ENCODE measurements around the gene TAPT1. TPM values are rescaled to one million over a fixed set of nuclear protein-coding genes. Genes with fewer than 3 reads are reported as not detected.

The TAPT1 gene
- total RNA-seq, 1 experiment from 2014 or later, result 11.1 TPM

- H4K20me1 ChIP-seq (ENCODE audit: control insufficient read depth, insufficient read depth, insufficient read length), result peaks cover 4% of the 10 kb centered on the region
- no peaks in the 10 kb centered on the region for H3K4me1 ChIP-seq (ENCODE audit: insufficient read depth, low read length)
- H3K4ac ChIP-seq (ENCODE audit: low read depth, low read length), result no peak overlapping the region
- TF ChIP-seq CTCF (conservative IDR thresholded peaks at IDR 0.05), result no peak
- H3K27me3 ChIP-seq (ENCODE audit: insufficient read depth, low read length), result no peaks in the 10 kb centered on the region
- no peak overlapping the region for H4K5ac ChIP-seq (ENCODE audit: insufficient read length, low read depth, low read length)
- H2AK5ac ChIP-seq (ENCODE audit: insufficient read length, low read length), result no peak overlapping the region
- H3T11ph ChIP-seq (ENCODE audit: low read length), result no peak overlapping the region
- Mint-ChIP-seq H3K4me1 (no peaks in the 10 kb centered on the region), H3K36me3 (ENCODE audit: insufficient read depth in 1 of 3, low read depth in 3 of 3) (peaks cover 9 to 19% (median 12%) of the 10 kb centered on the region in 3 experiments; a peak in 6 of 7 replicates), H3K27me3 (ENCODE audit: low read depth) (no peaks in the 10 kb centered on the region), H3K4me3 (no peak overlapping the region), H3K9me3 (no peaks in the 10 kb centered on the region), H3K27ac (no peak overlapping the region)
- no peak overlapping the region for H3K27ac ChIP-seq (ENCODE audit: insufficient read length, low read depth, low read length)
- no peak for DNase-seq
- no peak overlapping the region for H3K9ac ChIP-seq (ENCODE audit: extremely low read depth, insufficient read length, low read length)
- H3K23me2 ChIP-seq (ENCODE audit: insufficient read length, low read depth, low read length, poor library complexity, severe bottlenecking), result no peaks in the 10 kb centered on the region
- no peak overlapping the region for H2BK120ac ChIP-seq (ENCODE audit: low read depth, low read length, poor library complexity, severe bottlenecking)
- no peak overlapping the region for H3K23ac ChIP-seq (ENCODE audit: insufficient read length, low read depth, low read length)
- no peak overlapping the region for H2BK20ac ChIP-seq (ENCODE audit: low read depth, low read length, poor library complexity, severe bottlenecking)
- no peak overlapping the region for H2BK15ac ChIP-seq (ENCODE audit: low read depth, low read length)
- H3K18ac ChIP-seq (ENCODE audit: insufficient read length, low read depth, low read length), result no peak overlapping the region
- no peak overlapping the region for H2BK12ac ChIP-seq (ENCODE audit: insufficient read length, low read depth, low read length)
- H4K91ac ChIP-seq (ENCODE audit: insufficient read length, low read depth, low read length), result no peak overlapping the region
- H3K56ac ChIP-seq (ENCODE audit: insufficient read length, low read depth, low read length), result no peak overlapping the region
- no peak overlapping the region for H2AFZ ChIP-seq (ENCODE audit: low read length)
- no peak overlapping the region for H3K14ac ChIP-seq (ENCODE audit: insufficient read depth, low read length)
- H3K9me3 ChIP-seq (ENCODE audit: control insufficient read depth, low read depth, low read length), result no peaks in the 10 kb centered on the region
- H4K8ac ChIP-seq (replicated peaks; ENCODE audit: insufficient read length, low read depth, low read length), result no peak overlapping the region
- no CpG with 5 or more reads among the region's 1 CpG for WGBS (ENCODE audit: extremely low coverage, insufficient read length, low lambda C conversion rate)
- no peaks in the 10 kb centered on the region for H3K79me1 ChIP-seq (ENCODE audit: insufficient read depth, low read depth, low read length, poor library complexity, severe bottlenecking)
- H2BK5ac ChIP-seq (ENCODE audit: insufficient read length, low read length), result no peak overlapping the region
- no peak overlapping the region for H3K4me2 ChIP-seq (ENCODE audit: insufficient read depth, insufficient read length, low read length)
- H3K79me2 ChIP-seq (ENCODE audit: insufficient read depth, low read length), result no peaks in the 10 kb centered on the region
These were observed 39.3 kb downstream of the TAPT1 start for GRCh38 chr4:16186986-16187385.
